GM18507 (cell line): ENCODE data around the gene NADSYN1.

ENCODE experiments used
- DNase-seq: peaks from one replicate; pipeline ENCODE4 v3.0.0; 2011; ENCODE audit warnings: low read depth; ENCODE audit not compliant: insufficient read length; ENCODE audit errors: extremely low spot score
- FAIRE-seq: peaks from 2 replicates; lab custom pipeline; 2011; peaks lifted over from hg19 to GRCh38; lab: Jason Lieb, UNC

Gene NADSYN1

DNA sequence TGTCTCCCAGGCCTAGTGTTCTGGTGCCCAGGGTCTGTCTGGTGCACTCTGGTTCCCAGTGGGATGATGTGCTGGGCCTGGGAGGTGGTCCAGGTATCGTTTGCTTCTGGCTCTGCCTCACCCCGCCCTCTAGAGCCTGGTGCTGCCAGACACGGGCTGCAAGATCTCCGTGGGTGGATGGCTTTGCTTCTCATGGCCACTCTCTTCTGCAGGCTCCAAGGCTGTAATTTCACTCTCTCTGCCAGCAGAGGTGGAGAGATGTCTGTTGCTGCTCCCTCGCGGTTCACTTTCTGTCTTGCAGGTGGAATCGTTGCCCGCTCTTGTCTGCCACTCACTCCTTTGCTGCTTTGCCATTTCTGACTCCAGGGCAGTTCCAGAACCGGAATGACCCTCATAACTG, 13.4 kb downstream of the NADSYN1 start:
- no peak for FAIRE-seq
- no peak for DNase-seq

GRCh38 chr11:71467164-71467563, 14.2 kb downstream of the NADSYN1 start:
- FAIRE-seq: no peak

GRCh38 chr11:71470946-71471345, 17.9 kb downstream of the NADSYN1 start:
- DNase-seq (no peak), FAIRE-seq (no peak)

More at GRCh38 chr11:71467164-71467563, 14.2 kb downstream of the NADSYN1 start:
- no peak for DNase-seq

- FAIRE-seq: no peak
- DNase-seq: no peak
Measured at GRCh38 chr11:71472357-71472885, 19.4 kb downstream of the NADSYN1 start.

- FAIRE-seq: no peak
Measured at GRCh38 chr11:71472941-71473792, 20.2 kb downstream of the NADSYN1 start.

GRCh38 chr11:71473793-71474080, 20.7 kb downstream of the NADSYN1 start:
- FAIRE-seq: no peak
- DNase-seq: no peak

More at GRCh38 chr11:71472941-71473792, 20.2 kb downstream of the NADSYN1 start:
- DNase-seq: no peak

GRCh38 chr11:71474141-71474770, 21.3 kb downstream of the NADSYN1 start:
- FAIRE-seq: no peak
- no peak for DNase-seq

- DNase-seq (no peak), FAIRE-seq (no peak)
Measured at GRCh38 chr11:71474771-71475483, 21.9 kb downstream of the NADSYN1 start.

DNA sequence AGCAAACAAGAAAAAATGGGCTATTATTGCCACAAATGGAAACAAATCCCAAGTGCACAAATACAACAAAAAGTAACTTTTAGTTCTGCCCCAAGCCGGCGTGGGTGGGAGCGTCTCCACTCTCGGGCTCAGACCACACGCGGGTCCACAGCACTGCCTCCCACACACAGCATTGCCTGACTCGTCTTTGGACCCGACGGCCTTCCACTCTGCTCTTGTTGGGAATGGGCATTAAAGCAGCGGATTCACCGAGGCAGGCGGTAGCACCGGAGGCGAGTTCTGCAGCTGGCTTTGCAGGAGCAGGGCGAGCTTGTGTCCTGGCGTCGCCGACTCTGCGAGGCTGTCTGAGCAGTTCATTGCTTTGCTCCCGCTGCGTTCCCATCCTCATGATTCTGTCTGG, 23.0 kb downstream of the NADSYN1 start:
- DNase-seq (no peak), FAIRE-seq (no peak)

DNA sequence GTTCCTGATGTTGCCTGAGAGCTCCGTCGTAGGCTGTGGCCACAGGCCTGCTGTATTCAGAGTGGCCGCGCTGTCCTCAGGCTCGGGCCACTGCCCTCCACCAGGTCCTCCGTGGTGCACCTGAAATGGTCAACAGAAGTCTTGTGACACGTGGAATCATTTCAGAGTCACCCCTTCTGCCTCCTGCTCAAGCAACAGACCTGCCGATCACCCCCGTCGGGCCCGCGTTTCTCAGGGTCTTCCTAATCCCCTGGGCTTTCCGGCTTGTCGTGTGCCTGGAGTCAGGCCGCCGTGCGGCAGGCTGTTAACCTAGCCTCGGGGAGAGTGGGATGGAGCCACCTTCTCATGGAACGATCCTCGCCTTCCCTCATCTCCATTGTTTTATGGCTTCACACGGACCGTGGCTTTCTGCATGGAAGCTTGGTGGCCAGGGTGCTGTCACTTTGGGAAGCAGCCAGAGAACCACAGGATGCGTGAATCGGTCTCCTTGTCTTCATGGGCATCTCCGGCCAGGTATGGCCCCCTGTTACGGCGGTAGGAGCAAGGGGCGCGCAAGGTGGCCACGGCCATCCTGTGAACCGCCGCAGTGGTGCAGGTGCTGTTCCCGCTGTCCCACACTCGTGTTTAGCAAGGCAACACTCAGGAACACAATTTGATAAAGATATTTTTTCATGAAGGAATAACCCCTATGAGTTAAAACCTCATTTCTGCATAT, 24.1 kb downstream of the NADSYN1 start:
- DNase-seq (no peak), FAIRE-seq (no peak)

DNA sequence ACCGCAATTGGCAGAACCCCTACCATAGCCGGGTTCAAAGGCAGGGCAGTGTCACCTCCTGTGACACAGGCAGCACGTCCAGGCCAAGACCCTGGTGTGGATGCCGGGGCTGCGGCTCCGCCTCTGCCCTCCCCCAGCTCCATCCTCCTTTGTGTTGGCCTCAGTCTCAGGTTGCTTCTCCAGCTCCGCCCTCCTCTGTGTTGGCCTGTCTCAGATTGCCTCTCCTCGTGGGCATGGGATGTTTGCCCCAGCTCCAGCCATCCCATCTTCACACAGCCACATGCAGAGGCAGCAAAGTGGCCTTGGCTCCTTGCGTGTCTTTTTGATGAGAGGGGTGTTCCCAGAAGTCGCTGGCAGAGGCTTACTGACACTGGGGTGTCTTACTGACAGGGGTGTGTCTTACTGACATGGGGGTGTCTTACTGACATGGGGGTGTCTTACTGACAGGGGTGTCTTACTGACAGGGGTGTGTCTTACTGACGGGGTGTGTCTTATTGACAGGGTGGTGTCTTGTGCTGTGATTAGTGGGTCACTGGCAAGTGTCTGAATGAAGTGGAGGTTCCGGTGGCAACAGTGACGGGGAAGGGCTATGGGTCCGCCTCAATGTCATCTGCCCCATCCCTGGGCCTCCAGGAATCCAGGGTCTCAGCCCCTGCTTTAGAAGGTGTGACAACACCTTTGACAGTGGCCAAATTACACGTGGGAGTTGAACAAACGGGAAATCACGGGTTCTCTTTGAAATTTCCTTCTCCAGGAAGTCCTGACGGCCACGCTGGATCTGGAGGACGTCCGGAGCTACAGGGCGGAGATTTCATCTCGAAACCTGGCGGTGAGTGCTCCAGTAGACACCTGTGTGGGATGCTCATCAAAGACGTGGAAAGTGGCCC, 24.9 kb downstream of the NADSYN1 start:
- DNase-seq: no peak
- FAIRE-seq: no peak

DNA sequence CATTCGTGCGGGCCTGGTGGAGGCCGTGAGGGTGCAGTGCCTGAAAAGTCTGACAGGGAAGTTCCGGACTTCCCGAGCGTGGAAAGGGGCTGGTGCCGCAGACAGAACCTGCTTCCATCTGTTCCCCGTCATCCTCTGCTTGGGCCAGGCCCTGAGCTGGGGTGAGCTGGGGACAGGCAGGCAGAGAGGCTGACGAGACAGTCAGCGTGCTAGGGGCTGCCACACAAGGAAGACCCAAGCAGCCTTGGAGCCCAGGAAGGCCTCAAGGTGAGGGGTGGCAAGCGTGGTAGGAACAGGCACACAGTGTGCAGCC, 25.5 kb downstream of the NADSYN1 start:
- no peak for FAIRE-seq
- no peak for DNase-seq

- no peak for DNase-seq
- FAIRE-seq: no peak
Measured at GRCh38 chr11:71481101-71481960, 28.3 kb downstream of the NADSYN1 start.

- FAIRE-seq: no peak
- DNase-seq: no peak
Measured at GRCh38 chr11:71482216-71482615, 29.2 kb downstream of the NADSYN1 start.

GRCh38 chr11:71482746-71483364, 29.9 kb downstream of the NADSYN1 start:
- FAIRE-seq: no peak
- DNase-seq: no peak

DNA sequence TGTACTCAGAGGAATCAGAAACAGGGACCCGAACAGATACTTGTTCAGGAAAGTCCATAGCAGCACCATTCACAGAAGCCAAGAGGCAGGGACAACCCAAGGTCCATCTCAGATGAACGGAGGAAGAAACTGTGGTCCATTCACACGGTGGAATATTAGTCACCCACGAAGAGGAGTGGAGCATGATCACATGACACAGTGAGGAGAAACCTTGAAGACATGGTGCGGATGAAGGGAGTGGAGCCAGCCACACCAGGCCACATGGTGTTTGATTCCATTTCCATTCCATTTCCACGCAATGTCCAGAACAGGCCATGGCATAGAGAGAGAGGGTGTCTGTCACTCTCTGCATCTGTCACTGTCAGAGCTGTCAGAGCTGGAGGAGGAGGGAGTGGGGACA, 30.7 kb downstream of the NADSYN1 start:
- no peak for FAIRE-seq

GRCh38 chr11:71484248-71485062, 31.5 kb downstream of the NADSYN1 start:
- no peak for DNase-seq
- no peak for FAIRE-seq

More for the DNA sequence above, 30.7 kb downstream of the NADSYN1 start:
- DNase-seq: no peak
